ENCODE data around the gene BLM. TPM values are rescaled to one million over a fixed set of nuclear protein-coding genes. Genes with fewer than 3 reads are reported as not detected.

BLM gene
- polyA plus RNA-seq, 1 experiment = 2.1 TPM

DNA sequence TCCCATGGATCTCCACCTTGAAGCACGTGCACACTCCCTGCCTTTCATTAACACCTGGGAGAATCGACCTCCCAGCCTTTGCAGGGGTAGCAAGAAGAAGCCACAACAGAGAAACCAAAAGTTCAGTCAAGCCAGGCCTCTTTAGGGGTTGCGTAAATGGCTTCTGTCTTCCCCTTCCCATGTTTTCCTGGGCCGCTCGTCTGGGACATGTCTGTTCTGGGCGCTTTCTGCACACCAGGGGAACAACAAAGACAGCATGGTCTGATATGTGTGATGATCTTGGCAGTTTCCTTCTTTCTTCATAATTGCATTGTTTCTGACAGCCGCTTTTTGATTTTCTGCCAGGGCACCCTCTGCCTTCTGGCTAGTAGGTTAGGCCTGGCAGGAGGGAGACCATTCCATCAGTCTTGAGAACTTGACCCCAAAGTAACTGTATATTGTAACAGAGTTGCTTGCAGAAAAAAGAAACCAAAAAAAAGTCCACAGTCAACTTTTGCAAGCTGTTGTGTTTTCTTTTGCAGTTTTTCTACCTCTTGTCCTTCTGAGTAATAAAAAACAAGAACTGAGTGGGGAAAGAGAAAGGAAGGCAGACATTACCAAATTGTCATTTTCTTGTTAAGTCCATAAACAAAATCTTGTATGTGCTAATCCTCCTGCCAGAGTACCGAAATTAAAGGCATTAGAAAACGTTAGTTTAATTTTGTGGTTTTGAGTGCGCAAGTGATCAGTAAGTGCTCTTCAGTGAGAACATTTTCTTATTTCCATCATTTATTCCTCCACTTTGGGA lies 95.2 kb downstream of the BLM start:
- DNase-seq (ENCODE audit: low read depth, low spot score) = no peak
- no peak overlapping the region for H3K27ac ChIP-seq (ENCODE audit: low read depth, low read length)
- H3K9me3 ChIP-seq (ENCODE audit: control insufficient read depth, insufficient read depth, low read length) = no peaks in the 10 kb centered on the region; the same call in 1 of the 2 replicates
- H3K27me3 ChIP-seq (ENCODE audit: control insufficient read depth, insufficient read depth, low read length) = no peaks in the 10 kb centered on the region
- POLR2A ChIA-PET = no interaction called here
- TF ChIP-seq, protein P1, sequence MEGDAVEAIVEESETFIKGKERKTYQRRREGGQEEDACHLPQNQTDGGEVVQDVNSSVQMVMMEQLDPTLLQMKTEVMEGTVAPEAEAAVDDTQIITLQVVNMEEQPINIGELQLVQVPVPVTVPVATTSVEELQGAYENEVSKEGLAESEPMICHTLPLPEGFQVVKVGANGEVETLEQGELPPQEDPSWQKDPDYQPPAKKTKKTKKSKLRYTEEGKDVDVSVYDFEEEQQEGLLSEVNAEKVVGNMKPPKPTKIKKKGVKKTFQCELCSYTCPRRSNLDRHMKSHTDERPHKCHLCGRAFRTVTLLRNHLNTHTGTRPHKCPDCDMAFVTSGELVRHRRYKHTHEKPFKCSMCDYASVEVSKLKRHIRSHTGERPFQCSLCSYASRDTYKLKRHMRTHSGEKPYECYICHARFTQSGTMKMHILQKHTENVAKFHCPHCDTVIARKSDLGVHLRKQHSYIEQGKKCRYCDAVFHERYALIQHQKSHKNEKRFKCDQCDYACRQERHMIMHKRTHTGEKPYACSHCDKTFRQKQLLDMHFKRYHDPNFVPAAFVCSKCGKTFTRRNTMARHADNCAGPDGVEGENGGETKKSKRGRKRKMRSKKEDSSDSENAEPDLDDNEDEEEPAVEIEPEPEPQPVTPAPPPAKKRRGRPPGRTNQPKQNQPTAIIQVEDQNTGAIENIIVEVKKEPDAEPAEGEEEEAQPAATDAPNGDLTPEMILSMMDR (IDR thresholded peaks at IDR 0.05; ENCODE audit: low read depth, low read length) = no peak
- no peak overlapping the region for H3K4me3 ChIP-seq (ENCODE audit: low read depth, low read length)
- CTCF ChIA-PET = no interaction called here

DNA sequence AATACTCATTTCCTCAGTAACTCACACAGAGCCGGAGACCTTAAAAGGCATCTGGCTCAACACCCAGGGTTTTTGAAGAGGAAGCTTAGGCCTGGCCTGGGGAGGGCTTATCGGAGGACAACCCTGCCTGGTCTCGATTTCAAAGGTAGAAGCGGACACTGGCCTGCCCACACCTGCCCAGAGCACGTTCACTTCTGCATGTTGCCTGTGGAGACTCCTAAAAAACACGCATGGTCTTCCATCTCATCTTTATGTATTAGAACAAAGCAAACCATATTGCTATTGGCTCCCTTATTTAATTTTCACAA lies 95.8 kb downstream of the BLM start:
- ChIA-PET POLR2A (no interaction called here), CTCF (no interaction called here)
- no peaks in the 10 kb centered on the region; the same call in 1 of the 2 replicates for H3K9me3 ChIP-seq (ENCODE audit: control insufficient read depth, insufficient read depth, low read length)
- TF ChIP-seq, protein P1 (IDR thresholded peaks at IDR 0.05; ENCODE audit: low read depth, low read length) = no peak
- no peak overlapping the region for H3K4me3 ChIP-seq (ENCODE audit: low read depth, low read length)
- H3K27me3 ChIP-seq (ENCODE audit: control insufficient read depth, insufficient read depth, low read length) = no peaks in the 10 kb centered on the region
- no peak overlapping the region for H3K27ac ChIP-seq (ENCODE audit: low read depth, low read length)
- DNase-seq (ENCODE audit: low read depth, low spot score) = no peak

DNA sequence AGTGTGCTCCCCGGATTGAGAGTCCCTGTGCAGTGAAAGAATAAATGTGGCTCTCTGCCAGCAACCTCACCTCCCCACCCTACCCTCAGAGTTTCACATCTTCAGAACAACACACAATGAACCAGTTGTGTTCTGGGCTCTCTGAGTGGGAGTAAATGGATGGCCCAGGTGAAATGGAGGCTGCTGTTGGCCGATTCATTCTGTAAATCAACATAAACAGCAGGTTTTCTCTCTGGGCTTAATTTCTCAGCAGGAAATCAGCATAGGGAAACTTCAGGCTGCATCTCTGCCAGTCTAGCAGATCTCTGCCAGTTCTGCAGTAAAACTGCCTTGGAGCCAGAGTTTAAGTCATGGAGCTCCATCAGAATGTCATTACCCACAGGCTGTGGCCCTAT lies 96.6 kb downstream of the BLM start:
- ChIA-PET POLR2A (no interaction called here), CTCF (interaction anchor here (0.6 to 0.8 kb wide), 2 partner anchors 13 to 939 kb away, joined by 3 read pairs; no protein-coding TSS in a partner anchor)
- H3K27me3 ChIP-seq (ENCODE audit: control insufficient read depth, insufficient read depth, low read length) = no peaks in the 10 kb centered on the region
- no peak for DNase-seq (ENCODE audit: low read depth, low spot score)
- no peak overlapping the region for H3K27ac ChIP-seq (ENCODE audit: low read depth, low read length)
- H3K9me3 ChIP-seq (ENCODE audit: control insufficient read depth, insufficient read depth, low read length) = no peaks in the 10 kb centered on the region; the same call in 1 of the 2 replicates
- TF ChIP-seq, protein P1 (IDR thresholded peaks at IDR 0.05; ENCODE audit: low read depth, low read length) = no peak
- no peak overlapping the region for H3K4me3 ChIP-seq (ENCODE audit: low read depth, low read length)

DNA sequence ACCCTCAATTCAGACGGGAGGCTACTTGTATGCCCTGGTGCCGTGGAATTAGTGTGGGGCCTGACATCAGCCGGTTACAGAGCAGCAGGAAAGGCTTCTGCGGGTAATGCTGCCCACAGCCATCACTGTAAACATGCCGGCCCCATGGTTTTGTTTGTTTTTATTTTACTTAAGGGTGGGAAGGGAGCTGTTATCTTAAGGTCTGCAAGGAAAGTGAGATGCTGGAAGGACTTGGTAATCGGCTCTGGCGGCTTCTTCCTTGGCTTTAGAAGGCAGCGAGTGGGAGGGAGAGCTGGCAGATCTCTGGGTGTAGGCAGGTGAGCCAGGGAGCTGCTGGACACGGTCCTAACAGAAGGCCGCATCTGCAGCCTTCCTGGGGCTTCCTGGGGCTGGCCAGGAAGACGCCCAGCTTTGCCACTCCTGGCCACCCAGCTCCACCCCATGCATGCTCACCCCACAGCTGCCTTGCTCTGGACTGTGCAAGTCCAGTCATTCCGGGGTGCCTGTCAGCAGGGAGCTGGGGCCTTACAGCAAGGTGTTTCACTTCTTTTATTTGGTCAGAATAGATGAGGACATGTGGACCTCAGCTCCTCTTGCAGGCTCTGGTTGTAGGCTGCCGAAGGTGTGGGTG lies 97.2 kb downstream of the BLM start:
- no peak for DNase-seq (ENCODE audit: low read depth, low spot score)
- Histone ChIP-seq H3K4me3 (ENCODE audit: low read depth, low read length) (no peak overlapping the region), H3K27me3 (ENCODE audit: control insufficient read depth, insufficient read depth, low read length) (no peaks in the 10 kb centered on the region), H3K27ac (ENCODE audit: low read depth, low read length) (no peak overlapping the region), H3K9me3 (ENCODE audit: control insufficient read depth, insufficient read depth, low read length) (no peaks in the 10 kb centered on the region; the same call in 1 of the 2 replicates)
- TF ChIP-seq, protein P1 (IDR thresholded peaks at IDR 0.05; ENCODE audit: low read depth, low read length) = no peak
- ChIA-PET POLR2A (interaction anchor here (0.6 to 1.3 kb wide), 2 partner anchors 19 to 24 kb away, joined by 3 to 4 read pairs; no protein-coding TSS in a partner anchor), CTCF (interaction anchor here (0.6 to 0.8 kb wide), 2 partner anchors 13 to 940 kb away, joined by 3 read pairs; no protein-coding TSS in a partner anchor)
